Heart left ventricle (tissue), 16 donors: Measurements from ENCODE around the gene PRR23E. TPM values are rescaled to one million over a fixed set of nuclear protein-coding genes. Genes with fewer than 3 reads are reported as not detected.

Experiments used
- ATAC-seq, 4 donors: fragments of 200-7000 bp; cut with Tn5 transposase; one replicate each; pipeline ENCODE4 v1.9.1; 2020 to 2022; ENCODE audit warnings: moderate library complexity in 4 of 4, mild to moderate bottlenecking in 3 of 4, moderate number of reproducible peaks in 1 of 4
- DNase-seq, 5 donors: peaks; one replicate each; pipeline ENCODE4 v3.0.0-alpha.2; 2020
- H3K27ac ChIP-seq, 12 donors: fragments of 200-600 bp; sonication (generic) in 4 of 12; one replicate each; pipeline versions ENCODE4 v1.5.0 to v1.8.0; 2016 to 2022; ENCODE audit warnings: mild to moderate bottlenecking in 2 of 12
- H3K27me3 ChIP-seq, 9 donors: fragments of 200-600 bp; sonication (generic) in 2 of 9; one replicate each; pipeline versions ENCODE4 v1.5.1 to v1.8.0; 2016 to 2022; ENCODE audit warnings: mild to moderate bottlenecking in 3 of 9
- H3K36me3 ChIP-seq, 9 donors: fragments of 200-600 bp; sonication (generic) in 2 of 9; one replicate each; pipeline versions ENCODE4 v1.5.0 to v1.8.0; 2018 to 2022; ENCODE audit warnings: mild to moderate bottlenecking in 2 of 9
- H3K4me1 ChIP-seq, 12 donors: fragments of 200-600 bp; sonication (generic) in 4 of 12; one replicate each; pipeline versions ENCODE4 v1.5.0 to v1.8.0; 2016 to 2022; ENCODE audit warnings: mild to moderate bottlenecking in 3 of 12
- H3K4me3 ChIP-seq, 12 donors: fragments of 200-600 bp; sonication (generic) in 4 of 12; one replicate each; pipeline versions ENCODE4 v1.5.0 to v1.8.0; 2017 to 2022; ENCODE audit warnings: mild to moderate bottlenecking in 9 of 12, moderate library complexity in 4 of 12
- H3K9me3 ChIP-seq, 12 donors: fragments of 200-600 bp; sonication (generic) in 4 of 12; one replicate each; pipeline versions ENCODE4 v1.5.0 to v1.8.0; 2016 to 2022; ENCODE audit warnings: mild to moderate bottlenecking in 1 of 12
- CTCF ChIP-seq, 12 donors: fragments of 200-600 bp; sonication (generic) in 4 of 12; IDR thresholded peaks; one replicate each; pipeline versions ENCODE4 v1.5.0 to v1.8.0; 2018 to 2022; ENCODE audit warnings: antibody characterized with exemption in 12 of 12, mild to moderate bottlenecking in 5 of 12
- POLR2A ChIP-seq, 2 donors: fragments of 450-650 bp; IDR thresholded peaks; one replicate each; pipeline ENCODE4 v1.6.1; 2017; ENCODE audit warnings: antibody characterized with exemption in 2 of 2, mild to moderate bottlenecking in 2 of 2, moderate library complexity in 2 of 2
- WGBS, 4 donors: extraction: QIAGEN DNeasy Blood & Tissue Kit in 2 of 4; methylation state at CpG; one replicate each; pipeline versions ENCODE4 v1.1.5 to v1.1.7; 2013 to 2018; 5-methylcytosine and 5-hydroxymethylcytosine counted together
- intact Hi-C, 10 donors: fragments of 100-400 bp; cut with DNase I; formaldehyde crosslinking; loops; one replicate each; pipeline versions ENCODE4 v1.11.1 to v1.14.2; 2022
- polyA plus RNA-seq, 2 donors: library from polyadenylated mRNA; stranded (reverse); fragments of 200-250 nt; gene quantifications; one replicate each; pipeline ENCODE4 v1.2.3, GENCODE V29; 2013
- total RNA-seq, 9 donors: library from RNA; depleted of rRNA in 2 of 9; stranded (reverse); fragments of >200 nt in 2 of 9; fragmentation: NEBNext Ultra II Directional in 3 of 9; extraction: Animal tissue kit (Norgen Biotek cat#: 25700) in 3 of 9; gene quantifications; one replicate each; pipeline versions ENCODE4 v1.1.0 to v1.2.4, GENCODE V29; 2016 to 2023
- donor health status: ischemic (EF 13 %, LVEDD 7.1; RV severe dilation, severe dysfunction).
- donor health status: healthy with polysubstance abuse.
- donor health status: DM: no; HTN: yes; CAD: no.
- donor health status: DM: no; HTN: no; CAD: no.
- donor health status: ischemic (EF 25% LVEDD 6.9; RV normal size, moderate dysfunction).
- donor health status: ischemic (EF 25% LVEDD 5.7; RV mildly dilated, moderate dysfunction).
- donor health status: healthy.
- donor health status: DM: yes; HTN: yes; CAD: no.
- donor health status: ischemic (EF 35%, LVEDD 5.7; RV mildly dilated, moderate dysfunction).
- donor health status: nonischemic (EF 11% LVEDD 7.7; RV severe dilation, severe dysfunction).
- donor health status: DM: yes; HTN: yes; CAD: no.
- donor health status: PGD.
- donor health status: ischemic (EF 29% LVEDD 5.4; RV normal size, mild dysfunction).
- donor health status: nonischemic (EF 23%, LVEDD 6.1; RV moderate dilation, normal function).

Gene PRR23E
- total and polyA plus RNA-seq, 11 donors = not detected

DNA sequence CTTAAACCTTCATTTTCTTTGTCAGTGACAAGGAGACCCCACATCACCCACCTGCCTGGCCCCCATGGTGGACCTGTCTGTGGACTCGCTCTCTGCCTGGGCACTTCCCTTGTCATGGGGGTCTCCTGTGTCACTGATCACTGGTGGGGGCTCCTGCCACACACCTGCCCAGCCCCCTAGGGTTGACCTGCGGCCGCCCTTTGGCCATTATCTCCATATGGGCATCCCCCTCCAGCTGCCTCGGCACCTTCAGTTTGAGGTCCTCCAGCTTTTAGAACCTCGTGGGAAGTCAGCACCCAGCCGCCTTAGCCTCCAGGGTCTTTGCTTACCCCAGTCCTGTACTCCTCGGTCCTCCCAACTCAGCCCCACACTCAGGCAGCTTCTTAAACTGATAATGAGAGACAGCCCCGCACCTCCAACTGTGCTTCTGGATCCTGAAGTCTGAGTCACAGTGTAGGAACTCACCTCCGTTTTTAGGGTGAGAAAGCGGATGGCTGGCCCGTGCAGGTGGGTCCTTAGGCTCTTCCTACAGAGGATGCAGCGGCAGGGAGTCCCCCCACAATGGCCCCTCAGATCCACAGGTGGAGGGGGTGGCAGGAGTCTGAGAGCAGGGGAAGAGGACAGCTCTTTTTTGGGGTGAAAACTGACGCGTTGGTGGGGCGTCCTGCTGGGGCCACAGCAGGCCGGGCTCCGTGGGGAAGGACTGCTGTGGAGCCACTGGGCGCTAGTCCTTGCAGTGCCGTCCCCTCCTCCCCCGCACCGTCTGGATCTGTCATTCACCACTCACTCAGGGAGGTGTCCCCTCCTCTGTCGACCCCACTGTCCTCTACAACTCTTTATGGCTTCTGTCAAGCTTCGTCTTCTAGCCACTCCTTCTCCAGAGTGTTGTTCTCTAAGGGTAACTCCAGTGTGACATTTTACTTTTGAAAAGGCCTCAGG is 8.7 kb upstream of the PRR23E start:
- TF ChIP-seq POLR2A (IDR thresholded peaks at IDR 0.05) = no peak
- no peak for TF ChIP-seq CTCF (IDR thresholded peaks at IDR 0.05)
- Histone ChIP-seq H3K4me1 (no peaks in the 10 kb centered on the region), H3K4me3 (no peak overlapping the region), H3K27me3 (no peaks in the 10 kb centered on the region), H3K27ac (no peak overlapping the region), H3K36me3 (no peaks in the 10 kb centered on the region), H3K9me3 (peaks cover 0 to 9% (median 0%) of the 10 kb centered on the region in 12 donors)
- WGBS, 4 donors = 71 to 77% (median 76%) methylated on average over 22 to 23 of the region's 23 CpGs
- intact Hi-C loops = loop anchor here in 2 of 10 donors (10.0 kb wide), 2 partner anchors 271 to 509 kb away; no protein-coding TSS in a partner anchor
- ATAC-seq (no peak), DNase-seq (no peak)

GRCh38 chr3:127184870-127185216 is 8.1 kb upstream of the PRR23E start:
- 67 to 79% (median 73%) methylated on average over 4 of the region's 4 CpGs for WGBS, 4 donors
- intact Hi-C loops = loop anchor here in 2 of 10 donors (10.0 kb wide), 2 partner anchors 270 to 510 kb away; no protein-coding TSS in a partner anchor
- Histone ChIP-seq H3K4me1 (no peaks in the 10 kb centered on the region), H3K9me3 (peaks cover 0 to 9% (median 0%) of the 10 kb centered on the region in 12 donors), H3K36me3 (no peaks in the 10 kb centered on the region), H3K27me3 (no peaks in the 10 kb centered on the region), H3K4me3 (no peak overlapping the region), H3K27ac (no peak overlapping the region)
- no peak for DNase-seq
- no peak for TF ChIP-seq CTCF (IDR thresholded peaks at IDR 0.05)
- ATAC-seq = no peak

- Histone ChIP-seq H3K27ac (no peak overlapping the region), H3K9me3 (peaks cover 0 to 9% (median 0%) of the 10 kb centered on the region in 12 donors), H3K27me3 (no peaks in the 10 kb centered on the region), H3K36me3 (no peaks in the 10 kb centered on the region), H3K4me3 (no peak overlapping the region), H3K4me1 (no peaks in the 10 kb centered on the region)
- intact Hi-C loops = loop anchor here in 2 of 10 donors (10.0 kb wide), 2 partner anchors 270 to 510 kb away; no protein-coding TSS in a partner anchor
- TF ChIP-seq POLR2A (IDR thresholded peaks at IDR 0.05) = no peak
- TF ChIP-seq CTCF (IDR thresholded peaks at IDR 0.05) = no peak
- 70 to 81% (median 74%) methylated on average over 3 of the region's 3 CpGs for WGBS, 4 donors
- no peak for ATAC-seq
- DNase-seq = no peak
Measured at GRCh38 chr3:127185268-127185667, 7.7 kb upstream of the PRR23E start.

- intact Hi-C loops = loop anchor here in 2 of 10 donors (10.0 kb wide), 2 partner anchors 269 to 511 kb away; no protein-coding TSS in a partner anchor
- no peak for TF ChIP-seq CTCF (IDR thresholded peaks at IDR 0.05)
- TF ChIP-seq POLR2A (IDR thresholded peaks at IDR 0.05) = no peak
- 79 to 88% (median 84%) methylated on average over 4 of the region's 4 CpGs for WGBS, 4 donors
- no peaks in the 10 kb centered on the region for H3K4me1 ChIP-seq
- no peak overlapping the region for H3K27ac ChIP-seq
- no peak for DNase-seq
- no peak overlapping the region for H3K4me3 ChIP-seq
- H3K27me3 ChIP-seq = no peaks in the 10 kb centered on the region
- ATAC-seq = no peak
- peaks cover 0 to 16% (median 2%) of the 10 kb centered on the region in 12 donors for H3K9me3 ChIP-seq
- no peaks in the 10 kb centered on the region for H3K36me3 ChIP-seq
Measured at GRCh38 chr3:127185962-127186674, 6.8 kb upstream of the PRR23E start.
